NCI-H2227 (cell line): ENCODE results near the gene LAMP1.
"Not testable (repeated sequence)": the region's sequence is repeated elsewhere in the genome, so short reads cannot be mapped to it uniquely, and the experiment has no call there.

ENCODE experiments used
- DNase-seq: peaks from one replicate; lab custom pipeline; 2025; ENCODE audit not compliant: unreplicated experiment; lab: John Stamatoyannopoulos, UW

LAMP1 gene

GRCh38 chr13:113325779-113326178, 28.7 kb downstream of the LAMP1 start:
- DNase-seq = no peak

- no peak for DNase-seq
Observed at GRCh38 chr13:113327391-113327765, 30.3 kb downstream of the LAMP1 start.

GRCh38 chr13:113327766-113328471, 30.9 kb downstream of the LAMP1 start:
- no peak for DNase-seq

GRCh38 chr13:113328851-113329250, 31.8 kb downstream of the LAMP1 start:
- DNase-seq = no peak

GRCh38 chr13:113329656-113330312, 32.7 kb downstream of the LAMP1 start:
- no peak for DNase-seq

- DNase-seq = no peak
Observed at GRCh38 chr13:113332615-113333014, 35.6 kb downstream of the LAMP1 start.

- no peak for DNase-seq
Observed at GRCh38 chr13:113333076-113333475, 36.0 kb downstream of the LAMP1 start.

GRCh38 chr13:113337556-113337955, 40.5 kb downstream of the LAMP1 start:
- no peak for DNase-seq

GRCh38 chr13:113337976-113338375, 40.9 kb downstream of the LAMP1 start:
- DNase-seq = no peak

- no peak for DNase-seq
Observed at GRCh38 chr13:113338451-113338850, 41.4 kb downstream of the LAMP1 start.

GRCh38 chr13:113342820-113343691, 46.0 kb downstream of the LAMP1 start:
- DNase-seq = no peak

- DNase-seq = no peak
Observed at GRCh38 chr13:113343692-113343968, 46.6 kb downstream of the LAMP1 start.

GRCh38 chr13:113345486-113345885, 48.4 kb downstream of the LAMP1 start:
- no peak for DNase-seq

- DNase-seq = not testable (repeated sequence)
Observed at GRCh38 chr13:113347736-113348225, 50.7 kb downstream of the LAMP1 start.

GRCh38 chr13:113348591-113348990, 51.6 kb downstream of the LAMP1 start:
- DNase-seq = no peak

- no peak for DNase-seq
Observed at GRCh38 chr13:113349050-113349449, 52.0 kb downstream of the LAMP1 start.

GRCh38 chr13:113349491-113349890, 52.5 kb downstream of the LAMP1 start:
- DNase-seq = no peak

GRCh38 chr13:113350065-113350937, 53.3 kb downstream of the LAMP1 start:
- DNase-seq = no peak

GRCh38 chr13:113350938-113351335, 53.9 kb downstream of the LAMP1 start:
- DNase-seq = no peak

GRCh38 chr13:113351514-113352026, 54.5 kb downstream of the LAMP1 start:
- DNase-seq = no peak

- no peak for DNase-seq
Observed at GRCh38 chr13:113353254-113353653, 56.2 kb downstream of the LAMP1 start.
